ENCODE measurements around the gene TIMP3. TPM values are rescaled to one million over a fixed set of nuclear protein-coding genes. Genes with fewer than 3 reads are reported as not detected.

The TIMP3 gene
- total RNA-seq, 2 experiments from 2014 or later, result not detected

- Mint-ChIP-seq H3K27ac (no peak overlapping the region), H3K27me3 (no peaks in the 10 kb centered on the region), H3K36me3 (no peaks in the 10 kb centered on the region), H3K4me1 (no peaks in the 10 kb centered on the region), H3K9me3 (ENCODE audit: low read depth) (no peaks in the 10 kb centered on the region), H3K4me3 (no peak overlapping the region)
- CTCF ChIA-PET, result no interaction called here
- ATAC-seq (no peak), DNase-seq (no peak)
Measured at GRCh38 chr22:32820131-32821119, 18.9 kb downstream of the TIMP3 start.

- no peaks in the 10 kb centered on the region for H3K36me3 Mint-ChIP-seq
- H3K9me3 Mint-ChIP-seq (ENCODE audit: low read depth), result no peaks in the 10 kb centered on the region
- no peaks in the 10 kb centered on the region for H3K27me3 Mint-ChIP-seq
- no peak overlapping the region for H3K27ac Mint-ChIP-seq
- ATAC-seq (no peak), DNase-seq (no peak)
- no peak overlapping the region for H3K4me3 Mint-ChIP-seq
- H3K4me1 Mint-ChIP-seq, result no peaks in the 10 kb centered on the region
- CTCF ChIA-PET, result no interaction called here
Measured at GRCh38 chr22:32822179-32822877, 20.8 kb downstream of the TIMP3 start.

GRCh38 chr22:32823024-32823730, 21.7 kb downstream of the TIMP3 start:
- no peaks in the 10 kb centered on the region for H3K27me3 Mint-ChIP-seq
- ATAC-seq, result no peak
- H3K4me3 Mint-ChIP-seq, result no peak overlapping the region
- DNase-seq, result no peak
- no peaks in the 10 kb centered on the region for H3K4me1 Mint-ChIP-seq
- H3K9me3 Mint-ChIP-seq (ENCODE audit: low read depth), result no peaks in the 10 kb centered on the region
- H3K27ac Mint-ChIP-seq, result no peak overlapping the region
- CTCF ChIA-PET, result no interaction called here
- H3K36me3 Mint-ChIP-seq, result no peaks in the 10 kb centered on the region

- Mint-ChIP-seq H3K4me1 (no peaks in the 10 kb centered on the region), H3K4me3 (no peak overlapping the region), H3K27ac (no peak overlapping the region), H3K36me3 (no peaks in the 10 kb centered on the region), H3K9me3 (ENCODE audit: low read depth) (no peaks in the 10 kb centered on the region), H3K27me3 (no peaks in the 10 kb centered on the region)
- CTCF ChIA-PET, result interaction anchor here (1.0 kb wide), 1 partner anchor 28 kb away, joined by 4 read pairs; no protein-coding TSS in a partner anchor
- DNase-seq (no peak), ATAC-seq (no peak)
Measured at GRCh38 chr22:32824531-32825312, 23.2 kb downstream of the TIMP3 start.

GRCh38 chr22:32826537-32826936, 25.0 kb downstream of the TIMP3 start:
- no peaks in the 10 kb centered on the region for H3K4me1 Mint-ChIP-seq
- H3K27me3 Mint-ChIP-seq, result no peaks in the 10 kb centered on the region
- ATAC-seq (no peak), DNase-seq (no peak)
- H3K27ac Mint-ChIP-seq, result no peak overlapping the region
- no peaks in the 10 kb centered on the region for H3K36me3 Mint-ChIP-seq
- CTCF ChIA-PET, result no interaction called here
- no peaks in the 10 kb centered on the region for H3K9me3 Mint-ChIP-seq (ENCODE audit: low read depth)
- H3K4me3 Mint-ChIP-seq, result no peak overlapping the region

- CTCF ChIA-PET, result no interaction called here
- Mint-ChIP-seq H3K36me3 (no peaks in the 10 kb centered on the region), H3K4me1 (peaks cover 2% of the 10 kb centered on the region), H3K27me3 (no peaks in the 10 kb centered on the region), H3K27ac (no peak overlapping the region), H3K4me3 (no peak overlapping the region), H3K9me3 (ENCODE audit: low read depth) (no peaks in the 10 kb centered on the region)
- DNase-seq, result no peak
- no peak for ATAC-seq
Measured at GRCh38 chr22:32827049-32827602, 25.6 kb downstream of the TIMP3 start.

GRCh38 chr22:32828150-32828549, 26.6 kb downstream of the TIMP3 start:
- H3K27me3 Mint-ChIP-seq, result no peaks in the 10 kb centered on the region
- ATAC-seq (no peak), DNase-seq (no peak)
- CTCF ChIA-PET, result no interaction called here
- peaks cover 3% of the 10 kb centered on the region for H3K4me1 Mint-ChIP-seq
- no peaks in the 10 kb centered on the region for H3K9me3 Mint-ChIP-seq (ENCODE audit: low read depth)
- H3K27ac Mint-ChIP-seq, result no peak overlapping the region
- no peak overlapping the region for H3K4me3 Mint-ChIP-seq
- no peaks in the 10 kb centered on the region for H3K36me3 Mint-ChIP-seq

- CTCF ChIA-PET, result no interaction called here
- H3K4me1 Mint-ChIP-seq, result peaks cover 3% of the 10 kb centered on the region
- H3K36me3 Mint-ChIP-seq, result no peaks in the 10 kb centered on the region
- no peak overlapping the region for H3K27ac Mint-ChIP-seq
- H3K9me3 Mint-ChIP-seq (ENCODE audit: low read depth), result no peaks in the 10 kb centered on the region
- H3K4me3 Mint-ChIP-seq, result no peak overlapping the region
- ATAC-seq (no peak), DNase-seq (no peak)
- no peaks in the 10 kb centered on the region for H3K27me3 Mint-ChIP-seq
Measured at GRCh38 chr22:32828561-32828960, 27.1 kb downstream of the TIMP3 start.

- CTCF ChIA-PET, result no interaction called here
- DNase-seq, result no peak
- peaks cover 3% of the 10 kb centered on the region for H3K4me1 Mint-ChIP-seq
- H3K36me3 Mint-ChIP-seq, result no peaks in the 10 kb centered on the region
- H3K4me3 Mint-ChIP-seq, result no peak overlapping the region
- H3K9me3 Mint-ChIP-seq (ENCODE audit: low read depth), result no peaks in the 10 kb centered on the region
- no peak for ATAC-seq
- H3K27me3 Mint-ChIP-seq, result no peaks in the 10 kb centered on the region
- H3K27ac Mint-ChIP-seq, result no peak overlapping the region
Measured at GRCh38 chr22:32829451-32829851, 27.9 kb downstream of the TIMP3 start.

- CTCF ChIA-PET, result no interaction called here
- no peak for DNase-seq
- H3K9me3 Mint-ChIP-seq (ENCODE audit: low read depth), result no peaks in the 10 kb centered on the region
- H3K27ac Mint-ChIP-seq, result no peak overlapping the region
- no peak for ATAC-seq
- no peak overlapping the region for H3K4me3 Mint-ChIP-seq
- peaks cover 3% of the 10 kb centered on the region for H3K4me1 Mint-ChIP-seq
- no peaks in the 10 kb centered on the region for H3K27me3 Mint-ChIP-seq
- H3K36me3 Mint-ChIP-seq, result no peaks in the 10 kb centered on the region
Measured at GRCh38 chr22:32830473-32830872, 29.0 kb downstream of the TIMP3 start.

GRCh38 chr22:32830957-32831356, 29.5 kb downstream of the TIMP3 start:
- DNase-seq (no peak), ATAC-seq (no peak)
- Mint-ChIP-seq H3K4me3 (no peak overlapping the region), H3K36me3 (no peaks in the 10 kb centered on the region), H3K9me3 (ENCODE audit: low read depth) (no peaks in the 10 kb centered on the region), H3K27ac (no peak overlapping the region), H3K4me1 (peaks cover 3% of the 10 kb centered on the region), H3K27me3 (no peaks in the 10 kb centered on the region)
- CTCF ChIA-PET, result no interaction called here

GRCh38 chr22:32831584-32831983, 30.1 kb downstream of the TIMP3 start:
- Mint-ChIP-seq H3K4me3 (no peak overlapping the region), H3K36me3 (no peaks in the 10 kb centered on the region), H3K9me3 (ENCODE audit: low read depth) (no peaks in the 10 kb centered on the region), H3K27me3 (no peaks in the 10 kb centered on the region), H3K4me1 (peaks cover 3% of the 10 kb centered on the region), H3K27ac (no peak overlapping the region)
- CTCF ChIA-PET, result no interaction called here
- no peak for ATAC-seq
- no peak for DNase-seq

- CTCF ChIA-PET, result no interaction called here
- Mint-ChIP-seq H3K4me1 (peaks cover 3% of the 10 kb centered on the region), H3K4me3 (no peak overlapping the region), H3K9me3 (ENCODE audit: low read depth) (no peaks in the 10 kb centered on the region), H3K27me3 (no peaks in the 10 kb centered on the region), H3K27ac (no peak overlapping the region), H3K36me3 (no peaks in the 10 kb centered on the region)
- DNase-seq (no peak), ATAC-seq (no peak)
Measured at GRCh38 chr22:32832174-32832573, 30.7 kb downstream of the TIMP3 start.

Measured in activated CD8-positive, alpha-beta memory T cell treated with anti-CD3 and anti-CD28 coated beads, Interleukin-2, amount 10 ng/mL, durations not matched to agents 7 days and 5 days (primary cell).